HepG2 (cell line): ENCODE results near the gene AK8. TPM values are rescaled to one million over a fixed set of nuclear protein-coding genes. Genes with fewer than 3 reads are reported as not detected.

Source experiments
- ATAC-seq: fragments of 200-7000 bp; cut with Tn5 transposase; 3 replicates; pipeline ENCODE4 v1.9.1; 2020; ENCODE audit warnings: mild to moderate bottlenecking, moderate library complexity
- BruUV-seq: library from RNA; stranded (reverse); fragments of 400-500 nt; replicated peaks from 2 replicates; lab custom pipeline; 2021; lab: Mats Ljungman, UMichigan
- CTCF ChIA-PET: fragments of 300-600 bp; formaldehyde crosslinking; extraction: SDS; loops from one replicate; lab custom pipeline; 2021; ENCODE audit warnings: low total read pairs, inconsistent platforms, low intra/inter-chr PET ratio; lab: Yijun Ruan, JAX
- POLR2A ChIA-PET: fragments of 350-600 bp; sonication (Branson Sonifier 250); formaldehyde crosslinking; loops from one replicate; lab custom pipeline; 2020; ENCODE audit warnings: antibody characterized with exemption, inconsistent platforms; lab: Yijun Ruan, JAX
- DNase-seq: peaks from one replicate; pipeline ENCODE4 v3.0.0-alpha.2; 2015; ENCODE audit warnings: low spot score
- FAIRE-seq: peaks from 3 replicates; lab custom pipeline; 2011; peaks lifted over from hg19 to GRCh38; lab: Jason Lieb, UNC
- H2AFZ ChIP-seq: one replicate; pipeline ENCODE4 v1.6.1; 2011; ENCODE audit warnings: low read length, inconsistent platforms
- H3K27ac ChIP-seq: fragments of 300-600 bp; 3 replicates; pipeline ENCODE4 v1.8.0; 2011; ENCODE audit warnings: mixed run types, mild to moderate bottlenecking, mixed read lengths, low read length, inconsistent platforms; ENCODE audit not compliant: insufficient read depth; ENCODE audit errors: extremely low read length
- H3K27me3 ChIP-seq, 2 experiments: fragments of 200-600 bp in 1 of 2; 2 replicates in 1 of 2; 3 replicates in 1 of 2; pipeline versions ENCODE4 v1.6.0 to v1.8.0; 2011; ENCODE audit warnings: low read length in 2 of 2, mild to moderate bottlenecking in 2 of 2, moderate library complexity in 2 of 2, inconsistent platforms in 1 of 2; ENCODE audit not compliant: insufficient read depth in 2 of 2, control insufficient read depth in 1 of 2
- H3K36me3 ChIP-seq, 2 experiments: fragments of 200-600 bp in 1 of 2; replicated peaks in 1 of 2; 2 replicates in 1 of 2; 3 replicates in 1 of 2; pipeline versions ENCODE4 v1.5.1 to v1.8.0; 2011; ENCODE audit warnings: low read length in 2 of 2, inconsistent platforms in 1 of 2; ENCODE audit not compliant: insufficient read depth in 2 of 2, control insufficient read depth in 1 of 2
- H3K4me1 ChIP-seq: 2 replicates; pipeline ENCODE4 v1.5.1; 2012; ENCODE audit warnings: low read length, inconsistent platforms; ENCODE audit not compliant: insufficient read depth
- H3K4me2 ChIP-seq: 2 replicates; pipeline ENCODE4 v1.6.0; 2011; ENCODE audit warnings: low read depth, low read length, inconsistent platforms
- H3K4me3 ChIP-seq, 3 experiments: fragments of 200-600 bp in 1 of 3; sonication (generic), shearing (Covaris generic) in 1 of 3; replicated peaks in 1 of 3; 2 replicates each; pipeline ENCODE4 v1.5.1; 2011 to 2016; ENCODE audit warnings: low read length in 3 of 3, inconsistent platforms in 2 of 3, low read depth in 2 of 3, mild to moderate bottlenecking in 2 of 3, control low read depth in 1 of 3, mixed read lengths in 1 of 3; ENCODE audit not compliant: insufficient read depth in 1 of 3
- H3K79me2 ChIP-seq: one replicate; pipeline ENCODE4 v1.6.1; 2011; ENCODE audit warnings: low read length, inconsistent platforms; ENCODE audit not compliant: insufficient read depth
- H3K9ac ChIP-seq: 2 replicates; pipeline ENCODE4 v1.6.0; 2011; ENCODE audit warnings: mild to moderate bottlenecking, low read depth, low read length, inconsistent platforms; ENCODE audit not compliant: insufficient read depth
- H3K9me3 ChIP-seq: 2 replicates; pipeline ENCODE4 v1.5.1; 2012; ENCODE audit warnings: mild to moderate bottlenecking, low read length
- H4K20me1 ChIP-seq: 2 replicates; pipeline ENCODE4 v1.6.0; 2011; ENCODE audit warnings: inconsistent platforms, mild to moderate bottlenecking, low read length, moderate library complexity; ENCODE audit not compliant: insufficient read depth
- ATF7-NPFF ChIP-seq: sonication (generic); formaldehyde crosslinking; IDR thresholded peaks from 2 replicates; pipeline ENCODE4 v1.8.1; 2023; ENCODE audit warnings: mild to moderate bottlenecking, low read depth, missing genetic modification reagents, moderate library complexity
- CBX1 ChIP-seq: IDR thresholded peaks from one replicate; pipeline ENCODE4 v1.6.1; 2016; ENCODE audit warnings: antibody characterized with exemption, low read depth
- HOXA5 ChIP-seq: sonication (generic); formaldehyde crosslinking; IDR thresholded peaks from 2 replicates; pipeline ENCODE4 v1.4.0; 2020; ENCODE audit warnings: missing genetic modification reagents
- MLLT10 ChIP-seq: sonication (generic); formaldehyde crosslinking; IDR thresholded peaks from 2 replicates; pipeline ENCODE4 v1.4.0; 2020; ENCODE audit warnings: missing genetic modification reagents
- RXRA ChIP-seq: sonication (generic); formaldehyde crosslinking; IDR thresholded peaks from 2 replicates; pipeline ENCODE4 v1.5.1; 2020; ENCODE audit warnings: missing genetic modification reagents
- TOPORS ChIP-seq: sonication (generic); formaldehyde crosslinking; IDR thresholded peaks from 2 replicates; pipeline ENCODE4 v1.8.0; 2023; ENCODE audit warnings: mild to moderate bottlenecking, missing genetic modification reagents
- ZNF496 ChIP-seq: sonication (generic); formaldehyde crosslinking; IDR thresholded peaks from 2 replicates; pipeline ENCODE4 v1.8.1; 2023; ENCODE audit warnings: mild to moderate bottlenecking, moderate library complexity, missing genetic modification reagents; ENCODE audit not compliant: insufficient replicate concordance
- ZNF569 ChIP-seq: sonication (generic); formaldehyde crosslinking; IDR thresholded peaks from 2 replicates; pipeline ENCODE4 v1.5.0; 2020; ENCODE audit warnings: mild to moderate bottlenecking, missing genetic modification reagents, moderate library complexity, borderline replicate concordance
- WGBS: methylation state at CpG from one replicate; pipeline ENCODE4 v1.1.6; 2017; ENCODE audit warnings: low lambda C conversion rate; 5-methylcytosine and 5-hydroxymethylcytosine counted together
- in situ Hi-C: cut with HindIII; loops from 2 replicates; pipeline ENCODE4 v1.10.0; 2017; ENCODE audit warnings: low pct_unique_long_range_greater_than_20kb; ENCODE audit not compliant: extremely low pct_ligation_motif_present
- intact Hi-C: fragments of 100-400 bp; cut with micrococcal nuclease; formaldehyde crosslinking; loops from one replicate; pipeline ENCODE4 v1.10.0; 2022; ENCODE audit not compliant: unreplicated experiment
- polyA plus RNA-seq, 8 experiments: library from polyadenylated mRNA; depleted of rRNA in 3 of 8; stranded (reverse) in 7 of 8; unstranded in 1 of 8; fragments of >200 nt; fragmentation: Illumina TruSeq in 4 of 8; extraction: Trizol in 4 of 8; gene quantifications; 2 replicates each; pipeline versions ENCODE4 v1.2.1 to v1.2.3, GENCODE V29; 2011 to 2016; ENCODE audit warnings: low read depth in 4 of 8, missing spikeins in 1 of 8, mixed read lengths in 1 of 8; ENCODE audit not compliant: insufficient read depth in 1 of 8
- total RNA-seq, 5 experiments: library from RNA; depleted of rRNA; stranded (reverse); fragments of >200 nt; fragmentation: Illumina TruSeq; extraction: Trizol; gene quantifications; 2 replicates each; pipeline ENCODE4 v1.2.3, GENCODE V29; 2016; ENCODE audit warnings: low read depth in 1 of 5
- TF ChIP-seq, protein P1 (sequence below): sonication (generic); formaldehyde crosslinking; IDR thresholded peaks from 2 replicates; pipeline ENCODE4 v1.4.0; 2020; ENCODE audit warnings: missing genetic modification reagents
- TF ChIP-seq, protein P2 (sequence below): sonication (generic); formaldehyde crosslinking; IDR thresholded peaks from 2 replicates; pipeline ENCODE4 v1.4.0; 2020; ENCODE audit warnings: missing genetic modification reagents
- TF ChIP-seq, protein P3 (sequence below): sonication (generic); formaldehyde crosslinking; IDR thresholded peaks from 2 replicates; pipeline ENCODE4 v1.4.0; 2020; ENCODE audit warnings: missing genetic modification reagents, borderline replicate concordance

The AK8 gene
- total and polyA plus RNA-seq, 2 of the 13 experiments (the other 11 are each of a cell fraction or from before 2014, with no cell fraction given), result 0.11 TPM; not detected in 1

DNA sequence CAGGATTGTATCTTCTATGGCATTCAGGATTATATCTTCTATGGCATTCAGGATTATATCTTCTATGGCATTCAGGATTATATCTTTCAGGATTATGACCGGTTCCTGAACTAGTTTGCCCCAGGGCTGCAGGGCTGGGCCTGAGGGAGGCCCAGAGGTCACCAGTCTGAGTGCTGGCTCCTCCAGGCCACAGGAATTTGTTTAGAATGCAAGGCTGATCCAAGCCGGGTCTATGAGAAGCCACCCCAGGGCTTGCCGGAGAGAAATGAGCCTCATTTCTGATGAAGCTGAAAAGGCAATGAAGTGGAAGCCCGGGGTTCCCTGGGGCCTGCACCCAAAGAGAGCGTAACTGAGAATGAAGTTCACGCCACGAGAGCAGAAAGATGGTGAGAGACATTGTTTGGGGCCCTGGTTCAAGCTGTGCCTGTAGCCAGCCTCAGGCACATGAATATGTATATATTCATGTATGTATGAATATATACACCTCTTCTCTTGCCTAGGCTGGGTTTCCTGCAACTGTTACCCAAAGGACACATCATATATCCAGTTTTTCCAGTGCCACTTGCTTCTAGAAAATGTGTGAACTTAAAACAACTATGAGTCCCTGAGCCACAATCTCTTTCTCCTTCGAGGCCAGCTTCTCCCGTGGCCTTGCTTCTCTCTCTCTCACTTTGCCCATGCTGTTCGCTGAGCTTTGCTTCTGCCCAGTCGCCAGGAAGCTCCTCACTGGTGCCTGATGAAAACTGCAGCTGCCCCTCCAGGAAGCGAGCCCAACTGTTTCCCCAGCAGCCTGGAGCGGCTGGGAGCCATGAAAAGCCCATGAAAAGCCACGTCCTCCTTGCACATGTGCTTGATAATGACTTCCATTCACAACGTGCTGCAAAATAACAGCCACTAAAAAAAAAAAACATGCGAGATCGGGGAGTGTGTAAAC lies 145.5 kb downstream of the AK8 start:
- DNase-seq (no peak), FAIRE-seq (no peak), ATAC-seq (no peak; the same call in 2 of the 3 replicates)
- TF ChIP-seq CBX1 (no peak), ATF7-NPFF (CRISPR knock-in tag) (no peak), ZNF569 (no peak)
- POLR2A ChIA-PET, result no interaction called here
- no TSS peak for BruUV-seq
- Histone ChIP-seq H3K4me2 (no peak overlapping the region), H2AFZ (no peak overlapping the region), H3K36me3 (no peaks in the 10 kb centered on the region), H4K20me1 (no peaks in the 10 kb centered on the region), H3K4me3 (no peak overlapping the region), H3K27me3 (peaks cover 4 to 40% of the 10 kb centered on the region in 2 experiments), H3K9me3 (no peaks in the 10 kb centered on the region), H3K9ac (no peak overlapping the region), H3K4me1 (no peaks in the 10 kb centered on the region), H3K27ac (no peak overlapping the region), H3K79me2 (no peaks in the 10 kb centered on the region)
- 10% methylated on average over 17 of the region's 17 CpGs for WGBS
- CTCF ChIA-PET, result no interaction called here
- intact Hi-C loops (no loop called here), in situ Hi-C loops (no loop called here)

DNA sequence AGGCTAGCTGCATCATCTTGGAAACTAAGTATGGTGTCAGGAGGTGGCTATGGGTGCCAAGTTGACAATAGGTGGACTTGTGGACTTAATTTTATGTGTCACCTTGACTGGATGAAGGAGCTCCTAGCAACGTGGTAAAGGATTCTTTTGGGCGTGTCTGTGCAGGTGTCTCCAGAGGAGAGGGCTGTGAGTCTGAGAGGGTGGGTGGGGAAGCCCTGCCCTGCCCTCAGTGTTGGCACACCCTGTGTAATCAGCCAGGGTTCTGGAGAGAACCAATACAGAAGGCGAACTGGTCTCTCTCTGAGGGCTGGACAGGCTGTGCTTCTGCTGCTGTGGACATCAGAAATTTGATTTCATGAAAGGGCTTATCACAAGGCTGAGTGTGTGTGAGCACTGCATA lies 146.9 kb downstream of the AK8 start:
- POLR2A ChIA-PET, result no interaction called here
- in situ Hi-C loops (no loop called here), intact Hi-C loops (no loop called here)
- Histone ChIP-seq H3K4me3 (no peak overlapping the region), H3K4me1 (no peaks in the 10 kb centered on the region), H3K27ac (no peak overlapping the region), H3K9ac (no peak overlapping the region), H3K27me3 (peaks cover 4 to 41% of the 10 kb centered on the region in 2 experiments), H3K36me3 (no peaks in the 10 kb centered on the region), H3K9me3 (no peaks in the 10 kb centered on the region), H4K20me1 (no peaks in the 10 kb centered on the region), H3K4me2 (no peak overlapping the region), H3K79me2 (no peaks in the 10 kb centered on the region), H2AFZ (no peak overlapping the region)
- no peak for ATAC-seq
- WGBS, result 40% methylated on average over 1 of the region's 3 CpGs
- no peak for FAIRE-seq
- no peak for DNase-seq
- BruUV-seq, result no TSS peak
- CTCF ChIA-PET, result no interaction called here
- TF ChIP-seq TOPORS (CRISPR knock-in tag) (no peak), ZNF496 (CRISPR knock-in tag) (no peak), RXRA (no peak), HOXA5 (no peak), MLLT10 (no peak)
- TF ChIP-seq, protein P1, sequence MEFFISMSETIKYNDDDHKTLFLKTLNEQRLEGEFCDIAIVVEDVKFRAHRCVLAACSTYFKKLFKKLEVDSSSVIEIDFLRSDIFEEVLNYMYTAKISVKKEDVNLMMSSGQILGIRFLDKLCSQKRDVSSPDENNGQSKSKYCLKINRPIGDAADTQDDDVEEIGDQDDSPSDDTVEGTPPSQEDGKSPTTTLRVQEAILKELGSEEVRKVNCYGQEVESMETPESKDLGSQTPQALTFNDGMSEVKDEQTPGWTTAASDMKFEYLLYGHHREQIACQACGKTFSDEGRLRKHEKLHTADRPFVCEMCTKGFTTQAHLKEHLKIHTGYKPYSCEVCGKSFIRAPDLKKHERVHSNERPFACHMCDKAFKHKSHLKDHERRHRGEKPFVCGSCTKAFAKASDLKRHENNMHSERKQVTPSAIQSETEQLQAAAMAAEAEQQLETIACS (CRISPR knock-in tag), result no peak
- TF ChIP-seq, protein P2, sequence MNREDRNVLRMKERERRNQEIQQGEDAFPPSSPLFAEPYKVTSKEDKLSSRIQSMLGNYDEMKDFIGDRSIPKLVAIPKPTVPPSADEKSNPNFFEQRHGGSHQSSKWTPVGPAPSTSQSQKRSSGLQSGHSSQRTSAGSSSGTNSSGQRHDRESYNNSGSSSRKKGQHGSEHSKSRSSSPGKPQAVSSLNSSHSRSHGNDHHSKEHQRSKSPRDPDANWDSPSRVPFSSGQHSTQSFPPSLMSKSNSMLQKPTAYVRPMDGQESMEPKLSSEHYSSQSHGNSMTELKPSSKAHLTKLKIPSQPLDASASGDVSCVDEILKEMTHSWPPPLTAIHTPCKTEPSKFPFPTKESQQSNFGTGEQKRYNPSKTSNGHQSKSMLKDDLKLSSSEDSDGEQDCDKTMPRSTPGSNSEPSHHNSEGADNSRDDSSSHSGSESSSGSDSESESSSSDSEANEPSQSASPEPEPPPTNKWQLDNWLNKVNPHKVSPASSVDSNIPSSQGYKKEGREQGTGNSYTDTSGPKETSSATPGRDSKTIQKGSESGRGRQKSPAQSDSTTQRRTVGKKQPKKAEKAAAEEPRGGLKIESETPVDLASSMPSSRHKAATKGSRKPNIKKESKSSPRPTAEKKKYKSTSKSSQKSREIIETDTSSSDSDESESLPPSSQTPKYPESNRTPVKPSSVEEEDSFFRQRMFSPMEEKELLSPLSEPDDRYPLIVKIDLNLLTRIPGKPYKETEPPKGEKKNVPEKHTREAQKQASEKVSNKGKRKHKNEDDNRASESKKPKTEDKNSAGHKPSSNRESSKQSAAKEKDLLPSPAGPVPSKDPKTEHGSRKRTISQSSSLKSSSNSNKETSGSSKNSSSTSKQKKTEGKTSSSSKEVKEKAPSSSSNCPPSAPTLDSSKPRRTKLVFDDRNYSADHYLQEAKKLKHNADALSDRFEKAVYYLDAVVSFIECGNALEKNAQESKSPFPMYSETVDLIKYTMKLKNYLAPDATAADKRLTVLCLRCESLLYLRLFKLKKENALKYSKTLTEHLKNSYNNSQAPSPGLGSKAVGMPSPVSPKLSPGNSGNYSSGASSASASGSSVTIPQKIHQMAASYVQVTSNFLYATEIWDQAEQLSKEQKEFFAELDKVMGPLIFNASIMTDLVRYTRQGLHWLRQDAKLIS, result no peak
- TF ChIP-seq, protein P3, sequence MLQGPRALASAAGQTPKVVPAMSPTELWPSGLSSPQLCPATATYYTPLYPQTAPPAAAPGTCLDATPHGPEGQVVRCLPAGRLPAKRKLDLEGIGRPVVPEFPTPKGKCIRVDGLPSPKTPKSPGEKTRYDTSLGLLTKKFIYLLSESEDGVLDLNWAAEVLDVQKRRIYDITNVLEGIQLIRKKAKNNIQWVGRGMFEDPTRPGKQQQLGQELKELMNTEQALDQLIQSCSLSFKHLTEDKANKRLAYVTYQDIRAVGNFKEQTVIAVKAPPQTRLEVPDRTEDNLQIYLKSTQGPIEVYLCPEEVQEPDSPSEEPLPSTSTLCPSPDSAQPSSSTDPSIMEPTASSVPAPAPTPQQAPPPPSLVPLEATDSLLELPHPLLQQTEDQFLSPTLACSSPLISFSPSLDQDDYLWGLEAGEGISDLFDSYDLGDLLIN (CRISPR knock-in tag), result no peak
